WI38 (cell line): ENCODE results near the gene ZNF423.

Experiments
- H3K4me3 ChIP-seq: 2 replicates; pipeline ENCODE4 v1.5.1; 2011; ENCODE audit warnings: low read depth, mild to moderate bottlenecking, control low read depth, low read length
- TF ChIP-seq, protein P1 (sequence below): IDR thresholded peaks from 2 replicates; pipeline ENCODE4 v1.5.1; 2012; ENCODE audit warnings: low read depth, mild to moderate bottlenecking, control low read depth, low read length

The ZNF423 gene

DNA sequence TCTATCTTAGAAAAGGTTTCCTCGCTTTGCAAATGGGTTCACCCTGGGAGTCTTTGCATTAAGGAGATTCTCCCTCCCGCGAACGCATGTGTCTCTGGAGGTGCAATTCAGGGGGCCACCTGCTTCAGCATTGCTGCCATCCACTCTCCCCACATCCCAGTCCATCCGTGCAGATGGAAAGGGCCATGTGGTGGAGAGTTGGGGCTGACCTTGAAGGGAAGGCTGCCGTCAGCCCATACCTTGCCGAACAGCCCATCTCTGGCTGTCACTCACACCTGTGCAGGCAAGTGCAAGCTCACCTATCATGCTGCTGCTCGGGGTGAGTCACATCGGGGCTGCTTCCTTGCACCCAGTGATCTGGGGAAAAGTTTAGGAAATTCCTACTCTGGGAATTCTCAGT, 106.1 kb downstream of the ZNF423 start:
- no peak overlapping the region for H3K4me3 ChIP-seq
- TF ChIP-seq, protein P1, sequence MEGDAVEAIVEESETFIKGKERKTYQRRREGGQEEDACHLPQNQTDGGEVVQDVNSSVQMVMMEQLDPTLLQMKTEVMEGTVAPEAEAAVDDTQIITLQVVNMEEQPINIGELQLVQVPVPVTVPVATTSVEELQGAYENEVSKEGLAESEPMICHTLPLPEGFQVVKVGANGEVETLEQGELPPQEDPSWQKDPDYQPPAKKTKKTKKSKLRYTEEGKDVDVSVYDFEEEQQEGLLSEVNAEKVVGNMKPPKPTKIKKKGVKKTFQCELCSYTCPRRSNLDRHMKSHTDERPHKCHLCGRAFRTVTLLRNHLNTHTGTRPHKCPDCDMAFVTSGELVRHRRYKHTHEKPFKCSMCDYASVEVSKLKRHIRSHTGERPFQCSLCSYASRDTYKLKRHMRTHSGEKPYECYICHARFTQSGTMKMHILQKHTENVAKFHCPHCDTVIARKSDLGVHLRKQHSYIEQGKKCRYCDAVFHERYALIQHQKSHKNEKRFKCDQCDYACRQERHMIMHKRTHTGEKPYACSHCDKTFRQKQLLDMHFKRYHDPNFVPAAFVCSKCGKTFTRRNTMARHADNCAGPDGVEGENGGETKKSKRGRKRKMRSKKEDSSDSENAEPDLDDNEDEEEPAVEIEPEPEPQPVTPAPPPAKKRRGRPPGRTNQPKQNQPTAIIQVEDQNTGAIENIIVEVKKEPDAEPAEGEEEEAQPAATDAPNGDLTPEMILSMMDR, result no peak

DNA sequence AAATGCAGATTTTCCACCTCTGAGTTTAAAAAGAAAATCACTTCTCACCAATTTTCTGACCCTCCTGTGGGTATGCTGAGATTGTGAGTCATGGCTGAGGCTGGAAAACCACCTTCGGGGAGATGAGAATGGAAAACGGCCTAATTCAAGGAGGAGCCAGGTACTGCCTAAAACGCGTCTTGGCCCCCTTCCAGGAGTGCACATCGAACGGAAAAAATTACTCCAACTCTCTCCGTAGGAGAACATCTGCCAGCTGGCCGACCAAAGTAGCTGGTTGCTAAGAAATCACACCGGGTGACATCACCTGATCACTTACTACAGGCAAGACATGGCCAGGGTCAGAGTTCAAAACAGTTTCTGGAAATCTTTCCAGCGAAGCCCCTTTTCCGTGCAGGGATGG, 107.6 kb downstream of the ZNF423 start:
- H3K4me3 ChIP-seq, result no peak overlapping the region
- TF ChIP-seq, protein P1, result no peak

DNA sequence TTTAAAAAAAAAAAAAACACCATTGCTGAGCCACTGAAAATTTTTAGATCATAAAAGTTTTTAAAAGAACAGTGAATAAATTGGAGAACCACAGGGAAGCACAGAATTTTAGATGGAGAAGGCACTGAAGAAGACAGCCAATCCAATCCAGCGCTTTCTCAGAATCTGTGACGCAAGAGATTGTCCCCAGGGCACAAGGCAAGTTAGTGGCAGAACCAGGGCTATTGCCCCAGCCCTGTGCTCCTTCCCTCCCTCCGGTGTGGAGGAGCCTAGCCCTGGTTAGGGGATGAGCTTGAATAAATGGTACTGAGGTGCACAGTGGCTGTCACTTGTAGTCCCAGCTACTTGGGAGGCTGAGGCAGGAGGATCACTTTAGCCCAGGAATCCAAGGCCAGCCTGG, 108.3 kb downstream of the ZNF423 start:
- H3K4me3 ChIP-seq, result no peak overlapping the region
- TF ChIP-seq, protein P1, result no peak

DNA sequence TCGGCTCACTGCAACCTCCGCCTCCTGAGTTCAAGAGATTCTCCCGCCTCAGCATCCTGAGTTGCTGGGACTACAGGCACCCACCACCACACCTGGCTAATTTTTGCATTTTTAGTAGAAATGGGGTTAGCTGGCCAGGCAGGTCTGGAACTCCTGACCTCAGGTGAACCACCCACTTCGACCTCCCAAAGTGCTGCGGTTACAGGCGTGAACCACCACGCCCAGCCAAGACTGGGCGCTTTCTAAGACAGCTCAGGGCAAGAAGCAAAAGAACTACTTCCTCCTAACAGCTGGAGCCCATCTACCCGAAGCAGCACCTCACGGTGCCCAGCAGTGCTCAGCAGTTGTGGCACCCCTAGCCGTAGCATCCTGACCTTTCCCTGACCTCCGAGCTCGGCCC, 109.4 kb downstream of the ZNF423 start:
- H3K4me3 ChIP-seq, result no peak overlapping the region
- TF ChIP-seq, protein P1, result no peak

GRCh38 chr16:49745311-49745747, 110.6 kb downstream of the ZNF423 start:
- TF ChIP-seq, protein P1, result no peak
- no peak overlapping the region for H3K4me3 ChIP-seq

- TF ChIP-seq, protein P1, result no peak
- H3K4me3 ChIP-seq, result no peak overlapping the region
Measured at GRCh38 chr16:49744244-49745220, 111.4 kb downstream of the ZNF423 start.

DNA sequence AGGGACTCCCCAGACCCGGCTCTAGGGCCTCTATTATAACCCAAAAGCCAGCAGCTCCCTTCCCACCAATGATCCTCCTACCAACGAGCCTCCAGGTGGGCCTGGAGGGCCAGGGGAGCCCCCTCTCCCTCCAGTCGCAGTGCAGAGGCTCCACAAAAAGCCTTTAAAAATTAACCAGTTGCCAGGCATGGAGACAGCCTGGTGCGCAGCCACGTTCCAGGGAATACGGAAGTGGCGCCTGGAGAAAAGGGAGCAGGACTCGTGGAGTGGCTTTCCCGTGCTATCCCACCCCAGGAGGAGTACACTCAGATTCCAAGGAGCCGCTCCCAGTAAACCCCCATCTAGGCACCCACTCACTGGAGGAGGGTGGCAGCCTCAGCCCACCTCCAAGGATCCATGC, 112.3 kb downstream of the ZNF423 start:
- TF ChIP-seq, protein P1, result no peak
- H3K4me3 ChIP-seq, result no peak overlapping the region
